Natural killer cell (primary cell): ENCODE data around the gene EFNA3. TPM values are rescaled to one million over a fixed set of nuclear protein-coding genes. Genes with fewer than 3 reads are reported as not detected.

Experiments used
- ATAC-seq, 3 donors: fragments of 150-1000 bp in 2 of 3; fragments of 200-7000 bp in 1 of 3; cut with Tn5 transposase; 1 replicate in 1 of 3; 2 replicates in 2 of 3; pipeline ENCODE4 v1.10.0; 2021; ENCODE audit warnings: mild to moderate bottlenecking in 2 of 3, moderate library complexity in 2 of 3
- DNase-seq, 2 donors: peaks; one replicate each; pipeline versions ENCODE4 v3.0.0 to v3.0.0-alpha.2; 2013 to 2021; ENCODE audit warnings: mixed read lengths in 1 of 2
- H3K27ac ChIP-seq: one replicate; pipeline ENCODE4 v1.5.1; 2013; ENCODE audit warnings: mild to moderate bottlenecking, low read length
- H3K27me3 ChIP-seq: one replicate; pipeline ENCODE4 v1.6.1; 2013; ENCODE audit warnings: low read length; ENCODE audit not compliant: control insufficient read depth, insufficient read depth
- H3K36me3 ChIP-seq: one replicate; pipeline ENCODE4 v1.6.1; 2013; ENCODE audit warnings: low read length; ENCODE audit not compliant: control insufficient read depth, insufficient read depth
- H3K4me1 ChIP-seq: one replicate; pipeline ENCODE4 v1.6.1; 2013; ENCODE audit warnings: low read length; ENCODE audit not compliant: control insufficient read depth, insufficient read depth
- H3K4me3 ChIP-seq: one replicate; pipeline ENCODE4 v1.5.1; 2013; ENCODE audit warnings: low read length
- H3K9me3 ChIP-seq: one replicate; pipeline ENCODE4 v1.6.1; 2013; ENCODE audit warnings: low read length; ENCODE audit not compliant: control insufficient read depth, insufficient read depth
- H3K27ac Mint-ChIP-seq, 2 donors: one replicate each; pipeline ENCODE4 v1.8.0; 2022; ENCODE audit warnings: mild to moderate bottlenecking in 2 of 2, mixed read lengths in 2 of 2, moderate library complexity in 1 of 2
- H3K27me3 Mint-ChIP-seq, 2 donors: one replicate each; pipeline ENCODE4 v1.8.0; 2022; ENCODE audit warnings: low read depth in 2 of 2, mixed read lengths in 2 of 2
- H3K36me3 Mint-ChIP-seq: one replicate; pipeline ENCODE4 v1.8.0; 2022; ENCODE audit warnings: mixed read lengths
- H3K4me1 Mint-ChIP-seq, 2 donors: one replicate each; pipeline ENCODE4 v1.8.0; 2022; ENCODE audit warnings: mixed read lengths in 2 of 2
- H3K4me3 Mint-ChIP-seq: one replicate; pipeline ENCODE4 v1.8.0; 2022; ENCODE audit warnings: mild to moderate bottlenecking, moderate library complexity, mixed read lengths
- H3K9me3 Mint-ChIP-seq, 2 donors: one replicate each; pipeline ENCODE4 v1.8.0; 2022; ENCODE audit warnings: mixed read lengths in 2 of 2
- WGBS: methylation state at CpG from one replicate; pipeline ENCODE4 v1.1.7; 2013; ENCODE audit warnings: missing lambda C conversion rate; ENCODE audit not compliant: insufficient coverage; 5-methylcytosine and 5-hydroxymethylcytosine counted together
- intact Hi-C: fragments of 100-400 bp; cut with micrococcal nuclease; formaldehyde crosslinking; loops from one replicate; pipeline ENCODE4 v1.14.2; 2022
- total RNA-seq, 4 donors: library from RNA; stranded (reverse); fragments of 120-200 nt in 1 of 4; gene quantifications; one replicate each; pipeline versions ENCODE4 v1.2.3 to v1.2.4, GENCODE V29; 2013 to 2022
- TF ChIP-seq, protein P1 (sequence below): fragments of 200-600 bp; IDR thresholded peaks from one replicate; pipeline ENCODE4 v1.8.0; 2022; ENCODE audit warnings: antibody characterized with exemption

The EFNA3 gene
- total RNA-seq, 3 donors from 2014 or later (not counting 1 experiment from before 2014, with no cell fraction given), result 0.52 to 1.1 (median 0.68) TPM

DNA sequence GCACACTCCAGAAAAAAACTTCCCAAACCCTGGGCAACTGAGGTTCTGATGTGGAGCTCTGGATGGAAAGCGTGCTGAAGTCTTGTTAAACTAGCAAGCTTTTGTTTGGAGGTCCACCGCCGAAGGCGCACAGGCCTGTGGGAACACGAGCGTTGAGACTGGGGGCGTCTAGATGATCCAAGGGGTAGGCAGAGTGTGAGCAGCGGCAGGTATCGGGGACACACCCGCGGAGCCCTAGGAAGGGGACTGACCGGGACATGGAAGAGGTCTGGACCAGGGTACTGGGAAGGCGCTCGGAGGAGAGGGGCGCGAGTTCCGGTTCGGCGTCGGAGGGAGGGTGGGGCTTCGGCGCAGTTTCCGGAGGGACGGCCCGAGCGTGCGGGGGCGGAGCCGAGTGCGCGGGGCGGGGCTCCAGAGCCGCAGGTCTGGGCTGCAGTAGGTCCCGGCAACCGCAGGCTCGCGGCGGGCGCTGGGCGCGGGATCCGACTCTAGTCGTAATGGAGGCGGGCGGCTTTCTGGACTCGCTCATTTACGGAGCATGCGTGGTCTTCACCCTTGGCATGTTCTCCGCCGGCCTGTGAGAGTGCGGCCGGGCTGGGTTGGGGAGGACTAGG is 56.9 kb downstream of the EFNA3 start, which contains the start of gene SLC50A1:
Gene SLC50A1 (plus strand): TSS at position 438 of the 614 bp plus-strand sequence. CDS start 60 bp downstream, at position 498.
- peak within 1 kb of the TSS; percentile 99 for H3K27ac Mint-ChIP-seq
- DNase-seq (peak; percentile 93 to 96), ATAC-seq (peak; percentile 80 to 93 (median 85))
- Histone ChIP-seq H3K4me3 (peak within 1 kb of the TSS; percentile 98), H3K27me3 (no peaks in the 10 kb centered on the region), H3K4me1 (peaks cover 37% of the 10 kb centered on the region), H3K27ac (peak within 1 kb of the TSS; percentile 100), H3K36me3 (no peaks in the 10 kb centered on the region), H3K9me3 (no peaks in the 10 kb centered on the region)
- peaks cover 5 to 6% of the 10 kb centered on the region in 2 donors for H3K27me3 Mint-ChIP-seq
- TF ChIP-seq, protein P1, sequence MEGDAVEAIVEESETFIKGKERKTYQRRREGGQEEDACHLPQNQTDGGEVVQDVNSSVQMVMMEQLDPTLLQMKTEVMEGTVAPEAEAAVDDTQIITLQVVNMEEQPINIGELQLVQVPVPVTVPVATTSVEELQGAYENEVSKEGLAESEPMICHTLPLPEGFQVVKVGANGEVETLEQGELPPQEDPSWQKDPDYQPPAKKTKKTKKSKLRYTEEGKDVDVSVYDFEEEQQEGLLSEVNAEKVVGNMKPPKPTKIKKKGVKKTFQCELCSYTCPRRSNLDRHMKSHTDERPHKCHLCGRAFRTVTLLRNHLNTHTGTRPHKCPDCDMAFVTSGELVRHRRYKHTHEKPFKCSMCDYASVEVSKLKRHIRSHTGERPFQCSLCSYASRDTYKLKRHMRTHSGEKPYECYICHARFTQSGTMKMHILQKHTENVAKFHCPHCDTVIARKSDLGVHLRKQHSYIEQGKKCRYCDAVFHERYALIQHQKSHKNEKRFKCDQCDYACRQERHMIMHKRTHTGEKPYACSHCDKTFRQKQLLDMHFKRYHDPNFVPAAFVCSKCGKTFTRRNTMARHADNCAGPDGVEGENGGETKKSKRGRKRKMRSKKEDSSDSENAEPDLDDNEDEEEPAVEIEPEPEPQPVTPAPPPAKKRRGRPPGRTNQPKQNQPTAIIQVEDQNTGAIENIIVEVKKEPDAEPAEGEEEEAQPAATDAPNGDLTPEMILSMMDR, result no peak
- H3K9me3 Mint-ChIP-seq, result no peaks in the 10 kb centered on the region
- no peaks in the 10 kb centered on the region for H3K36me3 Mint-ChIP-seq
- intact Hi-C loops, result no loop called here
- under 1% methylated on average over 52 of the region's 52 CpGs for WGBS
- peaks cover 22 to 48% of the 10 kb centered on the region in 2 donors for H3K4me1 Mint-ChIP-seq
- peak within 1 kb of the TSS; percentile 100 for H3K4me3 Mint-ChIP-seq

DNA sequence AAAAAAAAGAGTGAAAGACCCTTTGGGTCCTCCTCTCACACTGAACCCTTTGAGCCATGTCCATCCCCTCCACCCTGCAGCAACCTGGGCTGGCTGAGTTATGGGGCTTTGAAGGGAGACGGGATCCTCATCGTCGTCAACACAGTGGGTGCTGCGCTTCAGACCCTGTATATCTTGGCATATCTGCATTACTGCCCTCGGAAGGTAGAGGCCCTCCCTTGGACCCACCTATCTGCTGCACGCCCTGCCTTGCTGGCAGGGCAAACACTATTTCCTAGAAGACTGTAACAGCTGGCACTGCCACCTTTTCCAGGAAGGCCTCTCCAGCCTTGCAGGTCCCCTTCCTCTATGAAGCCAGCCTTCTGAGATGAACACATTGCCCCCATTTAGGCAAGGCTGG is 58.1 kb downstream of the EFNA3 start:
- Mint-ChIP-seq H3K27ac (peak overlapping the region; percentile 99), H3K27me3 (no peaks in the 10 kb centered on the region), H3K4me3 (peak overlapping the region; percentile 100), H3K9me3 (no peaks in the 10 kb centered on the region), H3K4me1 (peaks cover 22 to 50% of the 10 kb centered on the region in 2 donors), H3K36me3 (no peaks in the 10 kb centered on the region)
- H3K4me1 ChIP-seq, result peaks cover 39% of the 10 kb centered on the region
- H3K36me3 ChIP-seq, result no peaks in the 10 kb centered on the region
- no peaks in the 10 kb centered on the region for H3K9me3 ChIP-seq
- ATAC-seq, result no peak
- H3K4me3 ChIP-seq, result peak overlapping the region; percentile 98
- DNase-seq, result peak in 1 of 2 donors; percentile 49
- H3K27ac ChIP-seq, result peak overlapping the region; percentile 100
- 27% methylated on average over 6 of the region's 6 CpGs for WGBS
- intact Hi-C loops, result no loop called here
- H3K27me3 ChIP-seq, result no peaks in the 10 kb centered on the region
- TF ChIP-seq, protein P1, result no peak

Other genes with a start within 250 kb of the EFNA3 start
- gene KCNN3, start 208.6 kb upstream of the EFNA3 start, total RNA-seq, result under 1 TPM in 2 of 3 donors, not detected in 1; 0.05 to 0.95 TPM
- gene PMVK, start 142.1 kb upstream of the EFNA3 start, total RNA-seq, result 10 to 100 TPM in 2 of 3 donors, 1 to 10 TPM in 1; 9.0 to 12.1 (median 11.0) TPM
- 100 to 1,000 TPM; 158 to 200 (median 197) TPM for gene PBXIP1, start 122.7 kb upstream of the EFNA3 start, total RNA-seq
- 10 to 100 TPM; 21.6 to 32.1 (median 27.5) TPM for gene PYGO2, start 117.1 kb upstream of the EFNA3 start, total RNA-seq
- gene SHC1, start 108.1 kb upstream of the EFNA3 start, total RNA-seq, result 100 to 1,000 TPM in 1 of 3 donors, 10 to 100 TPM in 2; 94.6 to 112 (median 96.8) TPM
- gene CKS1B, start 104.2 kb upstream of the EFNA3 start, total RNA-seq, result 10 to 100 TPM in 2 of 3 donors, 1 to 10 TPM in 1; 8.5 to 13.0 (median 12.9) TPM
- gene FLAD1, start 95.5 kb upstream of the EFNA3 start, total RNA-seq, result 10 to 100 TPM; 32.1 to 47.6 (median 38.7) TPM
- gene LENEP, start 85.3 kb upstream of the EFNA3 start, total RNA-seq, result not detected
- gene ZBTB7B, start 76.0 kb upstream of the EFNA3 start, total RNA-seq, result 10 to 100 TPM; 61.2 to 75.4 (median 63.3) TPM
- gene DCST2, start 45.1 kb upstream of the EFNA3 start, total RNA-seq, result under 1 TPM; 0.30 to 0.92 (median 0.32) TPM
- under 1 TPM in 2 of 3 donors, not detected in 1; 0.35 to 0.60 TPM for gene DCST1, start 45.0 kb upstream of the EFNA3 start, total RNA-seq
- 10 to 100 TPM; 54.6 to 83.2 (median 64.7) TPM for gene ADAM15, start 27.5 kb upstream of the EFNA3 start, total RNA-seq
- 1 to 10 TPM; 4.6 to 6.8 (median 5.5) TPM for gene EFNA4, start 15.1 kb upstream of the EFNA3 start, total RNA-seq
- 1 to 10 TPM; 1.5 to 1.9 (median 1.9) TPM for gene EFNA1, start 49.0 kb downstream of the EFNA3 start, total RNA-seq
- 10 to 100 TPM; 31.7 to 33.5 (median 32.7) TPM for gene SLC50A1, start 57.0 kb downstream of the EFNA3 start, total RNA-seq
- gene DPM3, start 61.7 kb downstream of the EFNA3 start, total RNA-seq, result 10 to 100 TPM; 26.8 to 45.7 (median 41.5) TPM
- gene KRTCAP2, start 94.5 kb downstream of the EFNA3 start, total RNA-seq, result 100 to 1,000 TPM in 2 of 3 donors, 10 to 100 TPM in 1; 95.3 to 113 (median 104) TPM
- 1 to 10 TPM in 2 of 3 donors, under 1 TPM in 1; 0.94 to 4.9 (median 2.5) TPM for gene TRIM46, start 95.0 kb downstream of the EFNA3 start, total RNA-seq
- gene THBS3, start 129.1 kb downstream of the EFNA3 start, total RNA-seq, result 10 to 100 TPM; 16.2 to 19.4 (median 18.6) TPM
- gene MTX1, start 129.9 kb downstream of the EFNA3 start, total RNA-seq, result 10 to 100 TPM; 22.3 to 28.5 (median 27.9) TPM
- gene ENTREP3, start 176.6 kb downstream of the EFNA3 start, total RNA-seq, result 1 to 10 TPM; 6.9 to 10.0 (median 8.9) TPM
- gene SCAMP3, start 183.5 kb downstream of the EFNA3 start, total RNA-seq, result 10 to 100 TPM; 59.7 to 72.1 (median 65.0) TPM
- 10 to 100 TPM; 70.4 to 97.5 (median 84.4) TPM for gene CLK2, start 194.7 kb downstream of the EFNA3 start, total RNA-seq
- 1 to 10 TPM; 2.0 to 3.4 (median 2.6) TPM for gene HCN3, start 198.6 kb downstream of the EFNA3 start, total RNA-seq
- gene PKLR, start 222.6 kb downstream of the EFNA3 start, total RNA-seq, result under 1 TPM in 1 of 3 donors, not detected in 2; 0.12 TPM
- 100 to 1,000 TPM; 105 to 110 (median 105) TPM for gene FDPS, start 230.0 kb downstream of the EFNA3 start, total RNA-seq
- gene RUSC1, start 242.1 kb downstream of the EFNA3 start, total RNA-seq, result 10 to 100 TPM; 20.4 to 24.7 (median 21.5) TPM